SKM-1 (cell line): Measurements from ENCODE around the gene CCDC60.

ENCODE experiments used
- DNase-seq: peaks from one replicate; lab custom pipeline; 2025; ENCODE audit not compliant: unreplicated experiment; lab: John Stamatoyannopoulos, UW

Gene CCDC60

GRCh38 chr12:119381471-119382235, 47.1 kb downstream of the CCDC60 start:
- no peak for DNase-seq

GRCh38 chr12:119383206-119383605, 48.7 kb downstream of the CCDC60 start:
- DNase-seq, result no peak

- no peak for DNase-seq
Observed at GRCh38 chr12:119384340-119384739, 49.8 kb downstream of the CCDC60 start.

- no peak for DNase-seq
Observed at GRCh38 chr12:119385659-119386058, 51.1 kb downstream of the CCDC60 start.

- no peak for DNase-seq
Observed at GRCh38 chr12:119389687-119390086, 55.2 kb downstream of the CCDC60 start.

GRCh38 chr12:119391673-119392072, 57.1 kb downstream of the CCDC60 start:
- DNase-seq, result no peak

- no peak for DNase-seq
Observed at GRCh38 chr12:119393677-119394076, 59.1 kb downstream of the CCDC60 start.

GRCh38 chr12:119397540-119397939, 63.0 kb downstream of the CCDC60 start:
- DNase-seq, result no peak

- DNase-seq, result no peak
Observed at GRCh38 chr12:119398190-119398589, 63.7 kb downstream of the CCDC60 start.

GRCh38 chr12:119399301-119399700, 64.8 kb downstream of the CCDC60 start:
- no peak for DNase-seq

- DNase-seq, result no peak
Observed at GRCh38 chr12:119406308-119406707, 71.8 kb downstream of the CCDC60 start.

- DNase-seq, result no peak
Observed at GRCh38 chr12:119406811-119407210, 72.3 kb downstream of the CCDC60 start.

GRCh38 chr12:119409043-119409442, 74.5 kb downstream of the CCDC60 start:
- DNase-seq, result no peak

GRCh38 chr12:119410396-119410795, 75.9 kb downstream of the CCDC60 start:
- DNase-seq, result no peak

GRCh38 chr12:119412306-119412705, 77.8 kb downstream of the CCDC60 start:
- no peak for DNase-seq

- no peak for DNase-seq
Observed at GRCh38 chr12:119412811-119413794, 78.6 kb downstream of the CCDC60 start.

- no peak for DNase-seq
Observed at GRCh38 chr12:119415714-119416113, 81.2 kb downstream of the CCDC60 start.

GRCh38 chr12:119417440-119417839, 82.9 kb downstream of the CCDC60 start:
- DNase-seq, result no peak

GRCh38 chr12:119419381-119419780, 84.9 kb downstream of the CCDC60 start:
- DNase-seq, result no peak

- DNase-seq, result no peak
Observed at GRCh38 chr12:119423285-119423684, 88.8 kb downstream of the CCDC60 start.

- no peak for DNase-seq
Observed at GRCh38 chr12:119425623-119426022, 91.1 kb downstream of the CCDC60 start.

GRCh38 chr12:119431151-119431550, 96.6 kb downstream of the CCDC60 start:
- no peak for DNase-seq
